ENCODE data around the gene RBPJL.

DNA sequence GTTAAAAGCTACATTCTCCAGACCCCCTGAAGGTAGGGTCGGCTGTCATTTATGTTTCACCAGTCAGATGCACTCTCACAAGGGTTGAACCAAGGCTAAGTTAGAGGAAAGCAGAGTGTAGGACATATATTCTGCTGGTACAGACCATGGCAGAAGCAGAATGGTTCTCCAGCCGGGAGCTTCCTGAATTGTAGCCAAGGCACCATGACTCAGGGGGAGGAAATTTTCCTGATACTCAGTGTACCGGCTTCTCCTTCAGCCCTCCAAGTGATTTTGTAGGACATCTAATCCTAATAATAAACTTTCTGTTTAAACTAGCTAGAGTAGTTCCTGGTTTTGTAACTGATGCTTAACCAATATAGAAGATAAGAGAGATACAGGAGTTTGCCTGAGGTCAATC is 38.1 kb upstream of the RBPJL start:
- no peak for TF ChIP-seq EZH2 (IDR thresholded peaks at IDR 0.05; ENCODE audit: low read length, unreplicated experiment)
- TF ChIP-seq, protein P1, sequence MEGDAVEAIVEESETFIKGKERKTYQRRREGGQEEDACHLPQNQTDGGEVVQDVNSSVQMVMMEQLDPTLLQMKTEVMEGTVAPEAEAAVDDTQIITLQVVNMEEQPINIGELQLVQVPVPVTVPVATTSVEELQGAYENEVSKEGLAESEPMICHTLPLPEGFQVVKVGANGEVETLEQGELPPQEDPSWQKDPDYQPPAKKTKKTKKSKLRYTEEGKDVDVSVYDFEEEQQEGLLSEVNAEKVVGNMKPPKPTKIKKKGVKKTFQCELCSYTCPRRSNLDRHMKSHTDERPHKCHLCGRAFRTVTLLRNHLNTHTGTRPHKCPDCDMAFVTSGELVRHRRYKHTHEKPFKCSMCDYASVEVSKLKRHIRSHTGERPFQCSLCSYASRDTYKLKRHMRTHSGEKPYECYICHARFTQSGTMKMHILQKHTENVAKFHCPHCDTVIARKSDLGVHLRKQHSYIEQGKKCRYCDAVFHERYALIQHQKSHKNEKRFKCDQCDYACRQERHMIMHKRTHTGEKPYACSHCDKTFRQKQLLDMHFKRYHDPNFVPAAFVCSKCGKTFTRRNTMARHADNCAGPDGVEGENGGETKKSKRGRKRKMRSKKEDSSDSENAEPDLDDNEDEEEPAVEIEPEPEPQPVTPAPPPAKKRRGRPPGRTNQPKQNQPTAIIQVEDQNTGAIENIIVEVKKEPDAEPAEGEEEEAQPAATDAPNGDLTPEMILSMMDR (conservative IDR thresholded peaks at IDR 0.05; ENCODE audit: low read depth, low read length), result no peak
